NCI-H1436 (cell line): ENCODE measurements around the gene MED9.

Experiments
- DNase-seq: peaks from one replicate; lab custom pipeline; 2025; lab: John Stamatoyannopoulos, UW

MED9 gene

DNA sequence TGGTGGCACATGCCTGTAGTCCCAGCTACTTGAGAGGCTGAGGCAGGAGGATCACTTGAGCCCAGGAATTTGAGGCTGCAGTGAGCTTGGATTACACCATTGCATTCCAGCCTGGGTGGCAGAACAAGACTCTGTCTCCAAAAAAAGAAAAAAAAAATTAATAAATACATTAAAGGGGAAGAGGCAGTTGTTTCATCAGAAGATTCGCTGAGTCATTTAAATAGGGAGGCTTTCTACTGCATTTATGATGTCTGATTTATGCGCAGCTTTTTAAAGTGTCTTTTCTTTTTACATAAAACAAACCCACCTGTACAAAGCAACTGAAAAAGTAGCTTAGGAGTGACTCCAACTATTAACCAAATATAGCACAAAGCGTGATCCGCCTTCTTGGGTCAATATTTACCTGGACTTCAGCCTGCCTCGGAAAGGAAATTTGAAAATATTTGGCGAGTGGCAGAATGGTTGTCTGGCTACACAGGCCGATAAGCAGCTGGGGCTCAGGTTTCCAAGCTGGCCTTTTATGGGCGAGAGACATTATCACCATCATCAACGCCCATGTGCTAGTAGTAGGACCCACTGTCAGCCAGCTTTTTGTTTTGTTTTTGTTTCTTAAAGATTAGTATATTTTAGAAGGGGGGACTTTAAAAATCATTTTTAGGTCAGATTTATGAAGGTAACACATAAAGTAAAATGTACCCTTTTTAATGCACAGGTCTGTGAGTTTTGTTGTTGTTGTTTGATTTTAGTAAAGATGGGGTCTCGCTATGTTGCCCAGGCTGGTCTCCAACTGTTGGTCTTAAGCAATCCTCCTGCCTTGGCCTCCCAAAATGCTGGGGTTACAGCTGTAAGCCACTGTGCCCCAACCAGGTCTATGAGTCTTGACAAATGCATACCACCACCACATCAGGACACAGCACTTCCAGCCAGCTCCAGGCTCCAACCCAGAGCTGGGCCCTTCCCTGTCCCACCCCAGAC is 61.9 kb downstream of the MED9 start:
- peak; percentile 59 for DNase-seq

DNA sequence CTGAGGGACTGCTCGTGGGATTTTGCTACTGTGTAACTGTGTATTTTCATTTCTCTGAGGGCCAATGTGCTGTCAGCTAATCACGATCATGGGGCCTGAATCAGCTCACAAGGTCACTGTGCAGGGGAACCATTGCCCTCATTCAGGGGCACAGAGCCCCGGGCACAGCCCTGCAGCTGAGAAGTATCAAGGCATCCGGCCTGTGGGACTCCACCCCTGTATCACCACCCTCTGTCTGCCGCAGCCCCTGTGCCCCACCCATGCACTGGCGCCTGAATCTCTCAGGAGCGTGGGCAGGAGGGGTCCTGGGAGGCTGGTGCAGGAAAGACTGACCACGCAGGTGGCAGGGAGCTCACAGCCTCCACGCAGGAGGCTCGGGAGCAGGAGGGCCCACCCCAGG is 62.8 kb downstream of the MED9 start:
- no peak for DNase-seq

DNA sequence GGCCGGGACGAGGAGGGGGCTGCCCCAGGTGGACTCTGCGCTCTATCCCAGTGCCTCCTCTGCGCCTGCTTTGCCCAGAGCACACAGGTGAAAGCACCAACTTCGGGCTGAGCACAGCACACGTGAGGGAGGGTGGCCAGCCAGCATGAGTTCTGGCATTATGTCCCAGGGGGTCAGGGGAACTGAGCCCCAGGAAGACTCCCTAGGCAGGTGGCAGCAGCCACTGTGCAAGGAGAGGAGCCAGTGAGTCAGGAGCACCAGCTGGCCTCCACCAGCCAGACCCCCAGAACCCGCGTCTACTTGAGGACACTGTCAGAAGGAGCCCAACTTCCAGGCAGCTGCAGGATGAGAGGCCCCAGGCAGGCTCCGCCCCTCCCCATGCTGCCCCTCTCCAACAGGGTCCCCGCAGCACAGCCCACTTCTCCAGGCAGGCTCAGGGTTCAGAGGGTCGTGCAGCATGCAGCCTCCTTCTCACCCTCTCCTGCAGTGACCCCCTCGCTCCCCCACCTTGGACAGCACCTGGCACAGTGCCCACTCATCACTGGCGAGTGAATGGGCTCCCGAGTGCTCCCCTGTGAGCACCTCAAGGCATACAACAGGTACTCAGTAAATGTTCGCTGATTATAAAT is 63.6 kb downstream of the MED9 start:
- peak; percentile 60 for DNase-seq

DNA sequence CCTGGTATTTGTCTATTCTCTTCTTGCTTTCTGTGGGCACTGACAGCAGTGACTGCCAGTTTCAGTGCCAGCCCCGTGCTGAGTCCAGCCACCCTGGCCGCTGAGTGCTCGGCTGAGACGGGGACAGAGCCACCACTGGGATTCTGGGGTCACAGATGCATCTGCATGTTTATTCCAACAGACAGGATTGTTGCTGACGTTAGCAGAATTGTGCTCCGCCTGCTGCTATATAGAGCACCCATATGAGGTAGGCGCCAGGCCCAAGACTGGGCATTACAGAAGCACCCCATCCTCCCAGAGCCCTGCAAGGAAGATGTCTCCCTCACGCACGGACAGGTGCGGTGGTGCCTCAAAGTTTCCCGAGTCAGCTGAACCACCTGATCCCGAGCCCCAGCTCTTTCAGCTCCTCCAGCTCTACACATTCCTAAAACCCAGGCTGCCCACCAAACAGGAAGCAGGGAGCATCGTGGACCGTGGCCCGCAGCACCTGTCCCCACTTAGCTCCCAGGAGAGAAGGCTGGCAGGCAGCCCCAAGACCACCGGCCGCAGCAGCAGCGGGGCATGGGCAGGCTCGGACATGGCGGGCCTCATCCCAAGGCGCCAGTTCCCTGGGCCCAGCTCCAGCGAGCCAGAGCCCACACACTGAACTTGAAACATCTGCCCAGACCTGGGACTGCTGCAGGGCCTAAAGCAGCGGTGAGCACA is 64.3 kb downstream of the MED9 start:
- DNase-seq, result no peak

DNA sequence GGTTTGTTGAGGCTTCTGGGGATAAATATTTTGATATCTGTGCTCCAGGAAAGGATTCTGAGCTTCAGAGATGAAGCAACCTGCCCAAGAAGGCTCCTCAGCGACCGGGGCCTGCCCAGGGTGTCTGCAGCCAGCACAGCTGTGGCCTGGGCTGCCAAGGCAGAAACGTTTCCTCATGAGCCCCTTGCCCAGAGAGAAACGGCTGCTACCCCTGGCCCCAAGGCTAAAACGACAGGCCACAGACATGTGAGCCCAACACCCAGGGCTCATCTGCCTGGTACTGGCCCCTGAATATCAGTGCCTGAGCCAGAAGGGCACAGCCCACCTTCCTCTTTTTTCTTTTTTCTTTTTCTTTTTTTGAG is 64.8 kb downstream of the MED9 start:
- DNase-seq, result no peak
